ENCODE results near the gene AFF3. TPM values are rescaled to one million over a fixed set of nuclear protein-coding genes. Genes with fewer than 3 reads are reported as not detected.

AFF3 gene
- 0.15 and 0.22 TPM in 2 replicates for total RNA-seq (2021)
- long read RNA-seq: 0 reads

DNA sequence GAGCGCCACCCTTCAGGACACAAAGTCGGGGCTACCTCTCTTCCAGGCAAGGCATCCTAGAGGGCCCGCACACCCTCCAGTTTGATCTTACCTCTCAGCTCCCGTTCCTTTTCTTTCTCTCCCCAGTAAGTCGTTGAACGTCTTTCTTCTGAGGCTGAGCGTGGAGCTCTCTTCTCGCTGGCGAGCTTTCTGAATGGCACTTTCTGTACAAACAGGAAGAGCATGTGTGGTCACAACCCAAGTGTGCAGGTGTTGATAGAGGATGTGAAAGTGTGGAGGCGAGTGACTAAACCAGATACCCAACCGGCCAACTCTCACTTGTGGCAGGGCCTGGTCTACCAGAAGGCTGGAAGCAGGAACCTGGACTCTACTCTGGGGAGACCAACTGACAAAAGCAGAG is at the start of gene AFF3:
Gene AFF3 (minus strand): TSS at position 198 of the 400 bp plus-strand sequence. CDS start 38,136 bp downstream, outside the sequence.
- Histone ChIP-seq H4K5ac (ENCODE audit: insufficient read length, low read depth, low read length) (no peak within 1 kb of the TSS), H3K4me2 (ENCODE audit: insufficient read depth, insufficient read length, low read length) (no peak within 1 kb of the TSS), H3K23ac (ENCODE audit: insufficient read length, low read depth, low read length) (no peak within 1 kb of the TSS), H3K79me1 (ENCODE audit: insufficient read depth, low read depth, low read length, poor library complexity, severe bottlenecking) (no peaks in the 10 kb centered on the region), H3K18ac (ENCODE audit: insufficient read length, low read depth, low read length) (no peak within 1 kb of the TSS), H2BK5ac (ENCODE audit: insufficient read length, low read length) (no peak within 1 kb of the TSS), H3K14ac (ENCODE audit: insufficient read depth, low read length) (no peak within 1 kb of the TSS), H2BK12ac (ENCODE audit: insufficient read length, low read depth, low read length) (no peak within 1 kb of the TSS), H3K27ac (ENCODE audit: insufficient read length, low read depth, low read length) (no peak within 1 kb of the TSS), H4K91ac (ENCODE audit: insufficient read length, low read depth, low read length) (no peak within 1 kb of the TSS), H3K56ac (ENCODE audit: insufficient read length, low read depth, low read length) (no peak within 1 kb of the TSS), H2AK5ac (ENCODE audit: insufficient read length, low read length) (no peak within 1 kb of the TSS), H2BK120ac (ENCODE audit: low read depth, low read length, poor library complexity, severe bottlenecking) (no peak within 1 kb of the TSS), H4K20me1 (ENCODE audit: control insufficient read depth, insufficient read depth, insufficient read length) (no peaks in the 10 kb centered on the region), H3K79me2 (ENCODE audit: insufficient read depth, low read length) (no peaks in the 10 kb centered on the region), H3K4ac (ENCODE audit: low read depth, low read length) (no peak within 1 kb of the TSS), H3K27me3 (ENCODE audit: insufficient read depth, low read length) (no peaks in the 10 kb centered on the region), H3K9ac (ENCODE audit: extremely low read depth, insufficient read length, low read length) (no peak within 1 kb of the TSS), H2BK15ac (ENCODE audit: low read depth, low read length) (no peak within 1 kb of the TSS), H3K4me1 (ENCODE audit: insufficient read depth, low read length) (no peaks in the 10 kb centered on the region), H3T11ph (ENCODE audit: low read length) (no peak within 1 kb of the TSS), H3K23me2 (ENCODE audit: insufficient read length, low read depth, low read length, poor library complexity, severe bottlenecking) (no peaks in the 10 kb centered on the region), H2AFZ (ENCODE audit: low read length) (no peak within 1 kb of the TSS), H2BK20ac (ENCODE audit: low read depth, low read length, poor library complexity, severe bottlenecking) (no peak within 1 kb of the TSS), H3K9me3 (ENCODE audit: control insufficient read depth, low read depth, low read length) (no peaks in the 10 kb centered on the region), H4K8ac (replicated peaks; ENCODE audit: insufficient read length, low read depth, low read length) (no peak within 1 kb of the TSS)
- Mint-ChIP-seq H3K27me3 (ENCODE audit: low read depth) (peaks cover 86% of the 10 kb centered on the region), H3K36me3 (ENCODE audit: insufficient read depth in 1 of 3, low read depth in 3 of 3) (no peaks in the 10 kb centered on the region), H3K4me1 (no peaks in the 10 kb centered on the region), H3K4me3 (no peak within 1 kb of the TSS), H3K9me3 (peaks cover 6 to 10% of the 10 kb centered on the region in 2 experiments; a peak in 4 of 5 replicates), H3K27ac (no peak within 1 kb of the TSS; a peak in 1 of 7 replicates)
- TF ChIP-seq, protein P1, sequence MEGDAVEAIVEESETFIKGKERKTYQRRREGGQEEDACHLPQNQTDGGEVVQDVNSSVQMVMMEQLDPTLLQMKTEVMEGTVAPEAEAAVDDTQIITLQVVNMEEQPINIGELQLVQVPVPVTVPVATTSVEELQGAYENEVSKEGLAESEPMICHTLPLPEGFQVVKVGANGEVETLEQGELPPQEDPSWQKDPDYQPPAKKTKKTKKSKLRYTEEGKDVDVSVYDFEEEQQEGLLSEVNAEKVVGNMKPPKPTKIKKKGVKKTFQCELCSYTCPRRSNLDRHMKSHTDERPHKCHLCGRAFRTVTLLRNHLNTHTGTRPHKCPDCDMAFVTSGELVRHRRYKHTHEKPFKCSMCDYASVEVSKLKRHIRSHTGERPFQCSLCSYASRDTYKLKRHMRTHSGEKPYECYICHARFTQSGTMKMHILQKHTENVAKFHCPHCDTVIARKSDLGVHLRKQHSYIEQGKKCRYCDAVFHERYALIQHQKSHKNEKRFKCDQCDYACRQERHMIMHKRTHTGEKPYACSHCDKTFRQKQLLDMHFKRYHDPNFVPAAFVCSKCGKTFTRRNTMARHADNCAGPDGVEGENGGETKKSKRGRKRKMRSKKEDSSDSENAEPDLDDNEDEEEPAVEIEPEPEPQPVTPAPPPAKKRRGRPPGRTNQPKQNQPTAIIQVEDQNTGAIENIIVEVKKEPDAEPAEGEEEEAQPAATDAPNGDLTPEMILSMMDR (conservative IDR thresholded peaks at IDR 0.05): no peak
- no peak for DNase-seq
- WGBS (ENCODE audit: extremely low coverage, insufficient read length, low lambda C conversion rate): no CpG with 5 or more reads among the region's 11 CpGs
